Fibroblast of lung (primary cell): ENCODE results near the gene MYO1G. TPM values are rescaled to one million over a fixed set of nuclear protein-coding genes. Genes with fewer than 3 reads are reported as not detected.

Experiments
- DNase-seq, 2 donors: peaks; one replicate each; pipeline versions ENCODE4 v3.0.0 to v3.0.0-alpha.2; 2010; ENCODE audit warnings: low read depth in 2 of 2
- H2AFZ ChIP-seq: 2 replicates; pipeline ENCODE4 v1.5.1; 2012; ENCODE audit warnings: low read length, control low read depth, inconsistent platforms
- H3K27ac ChIP-seq: 2 replicates; pipeline ENCODE4 v1.5.1; 2011; ENCODE audit warnings: low read length, control low read depth; ENCODE audit not compliant: insufficient read depth
- H3K27me3 ChIP-seq: 2 replicates; pipeline ENCODE4 v1.5.1; 2011; ENCODE audit warnings: mild to moderate bottlenecking, low read length; ENCODE audit not compliant: control insufficient read depth, insufficient read depth
- H3K36me3 ChIP-seq: 2 replicates; pipeline ENCODE4 v1.5.1; 2011; ENCODE audit warnings: low read length; ENCODE audit not compliant: control insufficient read depth, insufficient read depth
- H3K4me1 ChIP-seq: 2 replicates; pipeline ENCODE4 v1.5.1; 2011; ENCODE audit warnings: low read length; ENCODE audit not compliant: control insufficient read depth, insufficient read depth; ENCODE audit errors: extremely low read depth
- H3K4me2 ChIP-seq: 2 replicates; pipeline ENCODE4 v1.5.1; 2011; ENCODE audit warnings: low read length, control low read depth; ENCODE audit not compliant: insufficient read depth; ENCODE audit errors: extremely low read depth
- H3K4me3 ChIP-seq, 4 experiments: fragments of 200-600 bp in 1 of 4; sonication (generic) in 1 of 4; replicated peaks in 1 of 4; 2 replicates each; pipeline ENCODE4 v1.5.1; 2011 to 2016; ENCODE audit warnings: low read length in 4 of 4, low read depth in 3 of 4, mild to moderate bottlenecking in 3 of 4, control low read depth in 2 of 4, inconsistent platforms in 1 of 4, mixed read lengths in 1 of 4; ENCODE audit not compliant: insufficient read depth in 1 of 4; ENCODE audit errors: control extremely low read depth in 1 of 4
- H3K79me2 ChIP-seq: 2 replicates; pipeline ENCODE4 v1.5.1; 2012; ENCODE audit warnings: mild to moderate bottlenecking, low read length, inconsistent platforms; ENCODE audit not compliant: control insufficient read depth, insufficient read depth
- H3K9ac ChIP-seq: 2 replicates; pipeline ENCODE4 v1.5.1; 2011; ENCODE audit warnings: mild to moderate bottlenecking, low read length, control low read depth; ENCODE audit not compliant: insufficient read depth
- H3K9me3 ChIP-seq: 2 replicates; pipeline ENCODE4 v1.5.1; 2012; ENCODE audit warnings: low read depth, low read length; ENCODE audit not compliant: control insufficient read depth, insufficient read depth
- H4K20me1 ChIP-seq: 2 replicates; pipeline ENCODE4 v1.5.1; 2011; ENCODE audit warnings: low read length; ENCODE audit not compliant: control insufficient read depth, insufficient read depth; ENCODE audit errors: extremely low read depth
- CTCF ChIP-seq, 2 donors: IDR thresholded peaks in 1 of 2; conservative IDR thresholded peaks in 1 of 2; 1 replicate in 1 of 2; 2 replicates in 1 of 2; pipeline ENCODE4 v1.5.1; 2011 to 2012; ENCODE audit warnings: low read length in 2 of 2, control low read depth in 1 of 2, inconsistent platforms in 1 of 2, low read depth in 1 of 2, mild to moderate bottlenecking in 1 of 2
- EZH2 ChIP-seq: IDR thresholded peaks from 2 replicates; pipeline ENCODE4 v1.5.1; 2012; ENCODE audit warnings: low read length, control low read depth, mild to moderate bottlenecking; ENCODE audit errors: missing control alignments
- polyA plus RNA-seq, 2 donors: library from polyadenylated mRNA; depleted of rRNA in 1 of 2; stranded (reverse) in 1 of 2; unstranded in 1 of 2; fragments of >200 nt; gene quantifications; 2 replicates each; pipeline ENCODE4 v1.2.1, GENCODE V29; 2011 to 2012; ENCODE audit warnings: missing spikeins in 1 of 2
- total RNA-seq: library from RNA; depleted of rRNA; stranded (reverse); fragments of >200 nt; gene quantifications from 2 replicates; pipeline ENCODE4 v1.2.1, GENCODE V29; 2014

Gene MYO1G
- total and polyA plus RNA-seq, 2 donors (not counting 1 experiment from before 2014, with no cell fraction given), result under 0.01 to 0.10 TPM

GRCh38 chr7:44930921-44931320 is 47.9 kb downstream of the MYO1G start:
- Histone ChIP-seq H3K4me1 (no peaks in the 10 kb centered on the region), H3K27ac (no peak overlapping the region), H3K79me2 (no peaks in the 10 kb centered on the region), H3K9me3 (no peaks in the 10 kb centered on the region), H3K9ac (no peak overlapping the region), H3K27me3 (peaks cover 5% of the 10 kb centered on the region), H3K4me2 (no peak overlapping the region), H4K20me1 (no peaks in the 10 kb centered on the region), H3K4me3 (no peak overlapping the region), H3K36me3 (no peaks in the 10 kb centered on the region), H2AFZ (no peak overlapping the region)
- TF ChIP-seq CTCF (conservative IDR thresholded peaks at IDR 0.05 in 1 of 2, IDR thresholded peaks at IDR 0.05 in 1 of 2; ENCODE audit: low read depth in 1 of 2, low read length in 2 of 2) (no peak), EZH2 (no peak)
- no peak for DNase-seq

GRCh38 chr7:44922351-44922694 is 56.5 kb downstream of the MYO1G start:
- Histone ChIP-seq H3K4me3 (no peak overlapping the region), H3K9me3 (no peaks in the 10 kb centered on the region), H3K9ac (no peak overlapping the region), H3K4me1 (no peaks in the 10 kb centered on the region), H4K20me1 (no peaks in the 10 kb centered on the region), H3K36me3 (no peaks in the 10 kb centered on the region), H2AFZ (no peak overlapping the region), H3K27me3 (peaks cover 5% of the 10 kb centered on the region), H3K79me2 (no peaks in the 10 kb centered on the region), H3K27ac (no peak overlapping the region), H3K4me2 (no peak overlapping the region)
- TF ChIP-seq EZH2, result no peak
- TF ChIP-seq CTCF (conservative IDR thresholded peaks at IDR 0.05 in 1 of 2, IDR thresholded peaks at IDR 0.05 in 1 of 2; ENCODE audit: low read depth in 1 of 2, low read length in 2 of 2), result no peak
- no peak for DNase-seq

GRCh38 chr7:44921607-44922350 is 57.0 kb downstream of the MYO1G start:
- H3K27me3 ChIP-seq, result peaks cover 4% of the 10 kb centered on the region
- H3K4me2 ChIP-seq, result no peak overlapping the region
- no peak overlapping the region for H3K27ac ChIP-seq
- DNase-seq, result peak; percentile 46 to 72
- H3K79me2 ChIP-seq, result no peaks in the 10 kb centered on the region
- H3K9ac ChIP-seq, result no peak overlapping the region
- no peaks in the 10 kb centered on the region for H3K36me3 ChIP-seq
- no peak for TF ChIP-seq EZH2
- TF ChIP-seq CTCF (conservative IDR thresholded peaks at IDR 0.05 in 1 of 2, IDR thresholded peaks at IDR 0.05 in 1 of 2; ENCODE audit: low read depth in 1 of 2, low read length in 2 of 2), result peak; percentile 78 to 85
- no peak overlapping the region for H2AFZ ChIP-seq
- H3K4me3 ChIP-seq, result no peak overlapping the region
- no peaks in the 10 kb centered on the region for H3K4me1 ChIP-seq
- no peaks in the 10 kb centered on the region for H3K9me3 ChIP-seq
- H4K20me1 ChIP-seq, result no peaks in the 10 kb centered on the region
